ENCODE data around the gene RCOR2.

- TF ChIP-seq CTCF (IDR thresholded peaks at IDR 0.05; ENCODE audit: borderline replicate concordance, extremely low read depth, low read length, poor library complexity, severe bottlenecking) (no peak), EZH2 (IDR thresholded peaks at IDR 0.05; ENCODE audit: borderline replicate concordance, low read depth, low read length, severe bottlenecking) (no peak)
These were observed 47.8 kb downstream of the RCOR2 start for GRCh38 chr11:63869171-63869591.

All from DND-41 (cell line).